Right forelimb (tissue), 1 donor: Measurements from ENCODE around the gene DIP2C.
"Not testable (repeated sequence)": the region's sequence is repeated elsewhere in the genome, so short reads cannot be mapped to it uniquely, and the experiment has no call there.

ENCODE experiments used
- DNase-seq: peaks from one replicate; pipeline ENCODE4 v3.0.0-alpha.2; 2018

The DIP2C gene

GRCh38 chr10:689452-690371 is at the start of gene DIP2C:
DIP2C (minus strand) TSS chr10:689668; CDS start chr10:689578, 90 bp downstream.
- DNase-seq, result peak; percentile 86

- no peak for DNase-seq
These were observed 45.0 kb upstream of the DIP2C start for GRCh38 chr10:734481-734880.

GRCh38 chr10:733086-733485 is 43.6 kb upstream of the DIP2C start:
- no peak for DNase-seq

- no peak for DNase-seq
These were observed 39.7 kb upstream of the DIP2C start for GRCh38 chr10:729213-729612.

GRCh38 chr10:728603-729002 is 39.1 kb upstream of the DIP2C start:
- no peak for DNase-seq

- DNase-seq, result no peak
These were observed 37.8 kb upstream of the DIP2C start for GRCh38 chr10:727162-727790.

GRCh38 chr10:725786-726185 is 36.3 kb upstream of the DIP2C start:
- no peak for DNase-seq

GRCh38 chr10:725302-725701 is 35.8 kb upstream of the DIP2C start:
- no peak for DNase-seq

- no peak for DNase-seq
These were observed 34.5 kb upstream of the DIP2C start for GRCh38 chr10:723973-724372.

GRCh38 chr10:722281-723060 is 33.0 kb upstream of the DIP2C start:
- DNase-seq, result no peak

- no peak for DNase-seq
These were observed 28.8 kb upstream of the DIP2C start for GRCh38 chr10:718143-718700.

- DNase-seq, result no peak
These were observed 28.0 kb upstream of the DIP2C start for GRCh38 chr10:717458-717857.

- DNase-seq, result no peak
These were observed 27.4 kb upstream of the DIP2C start for GRCh38 chr10:716821-717220.

- no peak for DNase-seq
These were observed 24.7 kb upstream of the DIP2C start for GRCh38 chr10:714214-714613.

- DNase-seq, result no peak
These were observed 23.1 kb upstream of the DIP2C start for GRCh38 chr10:712575-712974.

GRCh38 chr10:712089-712488 is 22.6 kb upstream of the DIP2C start:
- DNase-seq, result no peak

- DNase-seq, result no peak
These were observed 18.4 kb upstream of the DIP2C start for GRCh38 chr10:707861-708260.

- DNase-seq, result no peak
These were observed 18.0 kb upstream of the DIP2C start for GRCh38 chr10:707456-707855.

- DNase-seq, result no peak
These were observed 13.7 kb upstream of the DIP2C start for GRCh38 chr10:703118-703517.

GRCh38 chr10:700183-700582 is 10.7 kb upstream of the DIP2C start:
- not testable (repeated sequence) for DNase-seq

GRCh38 chr10:697097-697875 is 7.8 kb upstream of the DIP2C start:
- DNase-seq, result no peak

- DNase-seq, result no peak
These were observed 5.9 kb upstream of the DIP2C start for GRCh38 chr10:695396-695795.
